ENCODE measurements around the gene TMEM150B.

DNA sequence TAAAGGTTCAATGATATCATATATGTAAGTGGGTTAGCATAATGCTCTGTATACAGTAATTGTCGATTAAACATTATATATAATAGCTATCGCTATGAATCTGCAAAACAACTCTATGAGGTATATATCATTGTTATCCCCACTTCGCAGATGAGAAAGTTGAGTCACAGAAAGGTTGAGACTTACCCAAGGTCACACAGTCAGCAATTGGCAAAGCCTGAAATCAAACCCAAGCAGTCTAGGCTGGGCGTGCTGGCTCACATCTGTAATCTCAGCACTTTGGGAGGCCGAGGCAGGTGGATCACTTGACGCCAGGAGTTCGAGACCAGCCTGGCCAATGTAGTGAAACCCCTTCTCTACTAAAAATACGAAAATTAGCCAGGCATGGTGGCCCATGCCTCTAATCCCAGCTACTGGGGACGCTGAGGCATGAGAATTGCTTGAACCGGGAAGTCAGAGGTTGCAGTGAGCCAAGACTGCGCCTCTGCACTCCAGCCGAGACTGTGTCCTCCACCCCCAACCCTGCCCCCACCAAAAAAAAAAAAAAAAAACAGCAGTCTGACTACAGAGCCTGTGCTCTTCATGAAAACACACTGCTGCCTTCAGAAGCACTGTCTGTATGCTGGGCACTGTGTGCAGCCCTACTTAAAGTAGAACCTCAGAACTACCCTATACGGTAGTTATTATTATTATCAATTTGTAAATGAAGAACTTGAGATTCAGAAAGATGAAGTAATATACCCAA lies 46.6 kb downstream of the TMEM150B start:
- TF ChIP-seq EP300 (conservative IDR thresholded peaks at IDR 0.05; ENCODE audit: poor library complexity, severe bottlenecking) = no peak
- no peak for TF ChIP-seq CTCF (IDR thresholded peaks at IDR 0.05; ENCODE audit: poor library complexity, severe bottlenecking)
- TF ChIP-seq EZH2 (IDR thresholded peaks at IDR 0.05; ENCODE audit: borderline replicate concordance, insufficient read depth, low read length, poor library complexity, severe bottlenecking) = no peak
- no peak for TF ChIP-seq SMC3 (conservative IDR thresholded peaks at IDR 0.05; ENCODE audit: poor library complexity)
- no peak for TF ChIP-seq POLR2AphosphoS5 (IDR thresholded peaks at IDR 0.05)

All from neural cell (in vitro differentiated cells).